ENCODE measurements around the gene PIAS4. TPM values are rescaled to one million over a fixed set of nuclear protein-coding genes. Genes with fewer than 3 reads are reported as not detected.

PIAS4 gene
- total RNA-seq, 2 donors from 2014 or later, result 32.8 to 39.1 TPM

GRCh38 chr19:4046946-4047683 is 39.6 kb downstream of the PIAS4 start:
- H3K27ac Mint-ChIP-seq, result no peak overlapping the region
- H3K9me3 Mint-ChIP-seq, result no peaks in the 10 kb centered on the region
- H3K4me1 Mint-ChIP-seq, result peaks cover 16% of the 10 kb centered on the region
- H3K27me3 Mint-ChIP-seq, result no peaks in the 10 kb centered on the region
- no peak for ATAC-seq (replicated peaks)
- peaks cover 75% of the 10 kb centered on the region for H3K36me3 Mint-ChIP-seq (ENCODE audit: low read depth)
- no peak overlapping the region for H3K4me3 Mint-ChIP-seq

DNA sequence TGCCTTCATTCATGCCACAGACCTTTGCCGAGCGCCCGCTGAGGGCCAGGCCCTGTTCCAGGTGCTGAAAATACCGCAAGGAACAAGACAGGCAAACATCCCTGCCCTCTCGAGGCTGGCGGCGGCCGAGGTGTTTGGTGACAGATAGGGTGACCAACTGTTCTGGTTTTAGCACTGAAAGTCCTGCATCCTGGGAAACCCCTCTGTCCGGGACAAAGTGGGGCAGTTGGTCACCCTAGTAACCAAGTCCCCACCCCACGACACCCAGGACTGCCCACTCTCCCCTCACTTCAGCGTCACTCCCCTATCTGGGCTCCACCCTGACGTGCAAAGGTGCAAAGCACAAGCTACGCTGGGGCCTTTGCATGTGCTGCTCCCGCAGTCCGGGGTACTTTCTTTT is 41.9 kb downstream of the PIAS4 start:
- no peak for ATAC-seq (replicated peaks)
- H3K4me3 Mint-ChIP-seq, result no peak overlapping the region
- no peaks in the 10 kb centered on the region for H3K27me3 Mint-ChIP-seq
- H3K4me1 Mint-ChIP-seq, result peaks cover 28% of the 10 kb centered on the region
- H3K9me3 Mint-ChIP-seq, result no peaks in the 10 kb centered on the region
- no peak overlapping the region for H3K27ac Mint-ChIP-seq
- H3K36me3 Mint-ChIP-seq (ENCODE audit: low read depth), result peaks cover 89% of the 10 kb centered on the region

DNA sequence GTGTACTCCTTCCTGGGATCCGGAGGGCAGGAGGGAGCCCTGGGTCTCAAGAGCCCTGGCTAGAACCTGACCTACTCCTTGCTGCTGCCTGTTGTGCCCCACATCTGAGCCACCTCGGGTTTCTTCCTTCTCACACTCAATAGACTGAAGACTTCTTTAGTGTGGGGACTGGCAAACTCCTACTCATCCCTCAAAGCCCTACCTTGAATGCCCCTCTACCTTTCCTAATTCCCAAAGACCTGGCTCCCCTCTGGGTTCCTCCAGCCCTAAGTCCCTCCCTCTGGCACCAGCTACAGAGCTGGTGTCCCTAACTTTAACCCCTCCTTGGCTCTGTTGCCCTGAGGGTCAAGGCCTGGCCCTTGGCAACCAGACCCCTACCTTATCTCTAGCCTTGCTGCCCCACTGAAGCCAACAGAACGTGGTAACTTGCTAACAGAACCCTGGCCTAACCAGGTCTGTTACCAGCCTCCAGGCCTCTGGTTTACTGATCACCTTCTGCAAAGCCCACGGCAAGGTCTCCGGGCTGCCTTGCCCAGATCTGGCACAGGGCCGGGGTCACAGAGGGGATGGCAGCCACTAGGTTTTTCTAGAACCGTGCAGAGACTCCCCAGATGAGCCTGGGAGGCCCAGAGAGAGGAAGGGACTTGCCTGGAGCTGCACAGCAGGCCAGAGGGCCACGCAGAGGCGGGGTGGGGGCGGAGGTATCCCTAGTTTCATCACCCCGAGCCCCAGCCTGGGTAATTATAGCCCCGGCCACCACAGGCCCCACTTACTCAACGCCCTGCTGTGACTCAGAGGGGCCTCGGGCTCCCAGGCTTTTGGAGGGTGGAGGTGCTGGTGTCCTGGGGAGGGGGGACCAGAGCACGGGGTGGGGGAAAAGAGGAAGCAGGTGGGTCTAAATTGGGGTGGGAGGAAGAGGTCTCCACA is 43.9 kb downstream of the PIAS4 start:
- Mint-ChIP-seq H3K9me3 (no peaks in the 10 kb centered on the region), H3K36me3 (ENCODE audit: low read depth) (peaks cover 87% of the 10 kb centered on the region), H3K27ac (peak overlapping the region; percentile 79), H3K27me3 (no peaks in the 10 kb centered on the region), H3K4me3 (peak overlapping the region; percentile 50), H3K4me1 (peaks cover 28% of the 10 kb centered on the region)
- ATAC-seq (replicated peaks), result peak; percentile 92

- H3K27me3 Mint-ChIP-seq, result no peaks in the 10 kb centered on the region
- peak overlapping the region; percentile 52 for H3K4me3 Mint-ChIP-seq
- H3K36me3 Mint-ChIP-seq (ENCODE audit: low read depth), result peaks cover 89% of the 10 kb centered on the region
- H3K9me3 Mint-ChIP-seq, result no peaks in the 10 kb centered on the region
- peak; percentile 46 for ATAC-seq (replicated peaks)
- H3K4me1 Mint-ChIP-seq, result peaks cover 28% of the 10 kb centered on the region
- peak overlapping the region; percentile 43 for H3K27ac Mint-ChIP-seq
Observed at GRCh38 chr19:4052114-4052992, 44.8 kb downstream of the PIAS4 start.

DNA sequence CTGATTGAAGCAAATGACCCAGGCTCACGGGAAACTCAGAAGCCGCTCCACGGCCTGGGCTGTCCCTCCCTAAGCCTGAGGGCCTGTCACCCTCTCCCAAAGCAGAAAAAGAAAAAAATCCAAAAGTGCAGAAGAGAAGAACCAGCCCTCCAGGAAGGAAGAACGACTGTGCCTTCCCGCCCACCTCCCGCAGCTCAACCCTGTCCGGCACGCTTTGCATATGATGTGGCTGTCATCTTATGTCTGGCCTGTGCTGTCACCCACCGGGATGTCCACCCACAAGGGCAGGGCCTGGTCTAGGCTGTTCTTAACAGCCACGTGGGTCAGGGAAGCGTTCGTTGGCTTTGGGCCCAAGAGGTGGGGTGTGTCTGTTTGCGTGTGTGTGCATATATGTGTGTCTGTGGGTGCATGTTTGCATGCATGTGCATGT is 45.5 kb downstream of the PIAS4 start:
- H3K4me1 Mint-ChIP-seq, result peaks cover 28% of the 10 kb centered on the region
- no peaks in the 10 kb centered on the region for H3K9me3 Mint-ChIP-seq
- no peak for ATAC-seq (replicated peaks)
- H3K27ac Mint-ChIP-seq, result peak overlapping the region; percentile 43
- peak overlapping the region; percentile 52 for H3K4me3 Mint-ChIP-seq
- H3K27me3 Mint-ChIP-seq, result no peaks in the 10 kb centered on the region
- peaks cover 89% of the 10 kb centered on the region for H3K36me3 Mint-ChIP-seq (ENCODE audit: low read depth)

DNA sequence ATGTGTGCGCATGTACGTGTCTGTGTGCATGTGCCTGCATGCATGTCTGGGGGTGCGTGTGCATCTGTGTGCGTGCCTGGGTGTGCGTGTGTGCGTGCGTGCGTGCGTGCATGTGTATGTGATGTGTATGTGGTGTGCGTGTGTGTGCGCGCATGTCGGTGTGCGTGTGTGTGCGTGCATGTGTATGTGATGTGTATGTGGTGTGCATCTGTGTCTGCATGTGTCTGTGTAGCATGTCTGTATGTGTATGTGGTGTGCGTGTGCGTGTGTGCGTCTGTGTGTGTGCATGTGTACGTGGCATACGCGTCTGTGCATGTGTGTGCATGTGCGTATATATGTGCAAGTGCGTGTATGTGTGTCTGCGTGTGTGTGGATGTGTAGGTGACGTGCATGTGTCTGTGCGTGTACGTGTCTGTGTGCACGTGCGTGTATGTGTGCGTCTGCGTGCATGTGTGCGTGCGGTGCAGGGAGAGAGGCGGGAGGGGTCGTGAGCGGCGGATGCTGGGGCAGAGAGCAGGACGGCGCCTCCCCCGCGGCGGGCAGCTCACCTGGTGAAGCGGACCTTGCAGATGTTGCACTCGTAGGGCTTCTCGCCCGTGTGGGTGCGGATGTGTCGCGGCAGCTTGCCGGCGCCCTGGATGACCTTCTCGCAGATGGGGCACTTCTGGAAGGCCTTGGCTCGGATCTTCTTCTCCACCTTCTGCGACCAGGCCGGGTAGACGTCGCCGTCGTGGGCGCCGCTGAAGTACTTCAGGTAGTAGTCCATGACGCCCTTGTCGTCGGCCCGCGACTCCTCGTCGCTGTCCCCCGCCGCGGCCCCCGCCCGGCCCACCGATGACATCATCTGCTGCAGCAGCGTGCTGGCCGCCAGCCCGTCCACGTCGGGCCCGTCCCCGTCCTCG is 46.1 kb downstream of the PIAS4 start:
- H3K27me3 Mint-ChIP-seq, result no peaks in the 10 kb centered on the region
- no peak for ATAC-seq (replicated peaks)
- H3K36me3 Mint-ChIP-seq (ENCODE audit: low read depth), result peaks cover 83% of the 10 kb centered on the region
- H3K9me3 Mint-ChIP-seq, result no peaks in the 10 kb centered on the region
- peaks cover 28% of the 10 kb centered on the region for H3K4me1 Mint-ChIP-seq
- no peak overlapping the region for H3K27ac Mint-ChIP-seq
- peak overlapping the region; percentile 52 for H3K4me3 Mint-ChIP-seq

GRCh38 chr19:4054441-4055208 is 47.1 kb downstream of the PIAS4 start:
- Mint-ChIP-seq H3K36me3 (ENCODE audit: low read depth) (peaks cover 74% of the 10 kb centered on the region), H3K27me3 (no peaks in the 10 kb centered on the region), H3K9me3 (no peaks in the 10 kb centered on the region), H3K27ac (no peak overlapping the region), H3K4me3 (no peak overlapping the region), H3K4me1 (peaks cover 26% of the 10 kb centered on the region)
- no peak for ATAC-seq (replicated peaks)

GRCh38 chr19:4055209-4055552 is 47.6 kb downstream of the PIAS4 start:
- Mint-ChIP-seq H3K27me3 (no peaks in the 10 kb centered on the region), H3K4me3 (no peak overlapping the region), H3K9me3 (no peaks in the 10 kb centered on the region), H3K36me3 (ENCODE audit: low read depth) (peaks cover 68% of the 10 kb centered on the region), H3K27ac (no peak overlapping the region), H3K4me1 (peaks cover 23% of the 10 kb centered on the region)
- ATAC-seq (replicated peaks), result no peak

- H3K27me3 Mint-ChIP-seq, result no peaks in the 10 kb centered on the region
- peaks cover 51% of the 10 kb centered on the region for H3K36me3 Mint-ChIP-seq (ENCODE audit: low read depth)
- H3K9me3 Mint-ChIP-seq, result no peaks in the 10 kb centered on the region
- peaks cover 8% of the 10 kb centered on the region for H3K4me1 Mint-ChIP-seq
- peak overlapping the region; percentile 83 for H3K4me3 Mint-ChIP-seq
- peak overlapping the region; percentile 68 for H3K27ac Mint-ChIP-seq
- peak; percentile 74 for ATAC-seq (replicated peaks)
Observed at GRCh38 chr19:4057931-4058692, 50.6 kb downstream of the PIAS4 start.

DNA sequence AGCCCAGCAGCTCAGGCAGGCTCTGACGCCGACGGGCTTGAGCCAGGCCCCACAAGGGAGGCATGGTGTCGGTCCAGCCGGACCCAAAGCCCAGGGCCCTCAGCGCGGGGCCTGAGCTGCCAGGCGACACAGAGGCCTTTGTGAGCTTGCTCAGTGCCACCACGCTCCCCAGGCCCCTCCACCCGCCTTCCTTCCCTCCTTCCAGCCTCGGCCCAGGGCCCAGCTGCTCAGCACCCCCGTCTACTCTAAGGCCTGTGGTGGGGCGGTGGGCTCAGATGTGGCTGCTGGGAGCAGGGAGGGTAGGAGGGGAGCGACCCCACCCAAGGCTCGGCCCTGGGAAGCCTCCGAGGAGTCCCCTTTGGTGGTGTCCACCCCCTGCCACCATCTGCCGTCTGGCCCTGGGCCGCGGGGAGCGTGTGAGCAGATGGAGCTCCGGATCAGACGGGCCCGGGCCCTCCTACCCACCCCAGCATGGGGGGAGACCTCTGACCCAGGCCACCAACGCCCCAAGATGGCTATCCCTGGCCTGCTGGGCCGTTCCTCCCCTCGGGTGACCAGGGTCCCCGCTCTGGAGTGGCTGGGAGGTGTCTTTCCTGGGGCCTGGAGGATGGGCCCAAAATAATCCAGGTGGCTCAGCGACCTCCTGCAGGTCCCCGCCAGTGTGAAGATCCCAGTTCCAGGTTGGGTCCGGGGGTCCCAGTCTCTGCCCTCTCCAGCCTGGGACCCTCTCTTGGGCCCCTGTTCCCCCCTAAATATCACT is 51.3 kb downstream of the PIAS4 start:
- peak overlapping the region; percentile 43 for H3K27ac Mint-ChIP-seq

GRCh38 chr19:4059453-4059871 is 51.9 kb downstream of the PIAS4 start:
- H3K27me3 Mint-ChIP-seq, result no peaks in the 10 kb centered on the region
- H3K27ac Mint-ChIP-seq, result peak overlapping the region; percentile 43
- ATAC-seq (replicated peaks), result no peak
- peak overlapping the region; percentile 83 for H3K4me3 Mint-ChIP-seq
- peaks cover 55% of the 10 kb centered on the region for H3K36me3 Mint-ChIP-seq (ENCODE audit: low read depth)
- H3K9me3 Mint-ChIP-seq, result no peaks in the 10 kb centered on the region
- H3K4me1 Mint-ChIP-seq, result peaks cover 4% of the 10 kb centered on the region

More for the DNA sequence above, 51.3 kb downstream of the PIAS4 start:
- ATAC-seq (replicated peaks), result no peak
- H3K9me3 Mint-ChIP-seq, result no peaks in the 10 kb centered on the region
- peak overlapping the region; percentile 83 for H3K4me3 Mint-ChIP-seq
- peaks cover 4% of the 10 kb centered on the region for H3K4me1 Mint-ChIP-seq
- peaks cover 50% of the 10 kb centered on the region for H3K36me3 Mint-ChIP-seq (ENCODE audit: low read depth)
- no peaks in the 10 kb centered on the region for H3K27me3 Mint-ChIP-seq
